HG03565 (cell line): ENCODE measurements around the gene LMBR1L.
A peak's percentile ranks its signal among the peaks of the same experiment; 100 is the strongest.
"Not testable (repeated sequence)": the region's sequence is repeated elsewhere in the genome, so short reads cannot be mapped to it uniquely, and the experiment has no call there.

ENCODE experiments used
- ATAC-seq: cut with Tn5 transposase; IDR thresholded peaks from one replicate; pipeline ENCODE4 v1.9.1; 2021; ENCODE audit warnings: mild to moderate bottlenecking, moderate library complexity; ENCODE audit not compliant: unreplicated experiment

LMBR1L gene, protein sequence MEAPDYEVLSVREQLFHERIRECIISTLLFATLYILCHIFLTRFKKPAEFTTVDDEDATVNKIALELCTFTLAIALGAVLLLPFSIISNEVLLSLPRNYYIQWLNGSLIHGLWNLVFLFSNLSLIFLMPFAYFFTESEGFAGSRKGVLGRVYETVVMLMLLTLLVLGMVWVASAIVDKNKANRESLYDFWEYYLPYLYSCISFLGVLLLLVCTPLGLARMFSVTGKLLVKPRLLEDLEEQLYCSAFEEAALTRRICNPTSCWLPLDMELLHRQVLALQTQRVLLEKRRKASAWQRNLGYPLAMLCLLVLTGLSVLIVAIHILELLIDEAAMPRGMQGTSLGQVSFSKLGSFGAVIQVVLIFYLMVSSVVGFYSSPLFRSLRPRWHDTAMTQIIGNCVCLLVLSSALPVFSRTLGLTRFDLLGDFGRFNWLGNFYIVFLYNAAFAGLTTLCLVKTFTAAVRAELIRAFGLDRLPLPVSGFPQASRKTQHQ

GRCh38 chr12:49110464-49111155 is at the start of gene LMBR1L:
Gene LMBR1L (minus strand): TSS chr12:49110847. CDS start chr12:49110555, 292 bp downstream.
- ATAC-seq: peak; percentile 99

- no peak for ATAC-seq
Observed at GRCh38 chr12:49160399-49160798, 49.8 kb upstream of the LMBR1L start.

GRCh38 chr12:49154221-49154620 is 43.6 kb upstream of the LMBR1L start:
- no peak for ATAC-seq

GRCh38 chr12:49147384-49147783 is 36.7 kb upstream of the LMBR1L start:
- no peak for ATAC-seq

GRCh38 chr12:49146406-49146805 is 35.8 kb upstream of the LMBR1L start:
- no peak for ATAC-seq

- ATAC-seq: no peak
Observed at GRCh38 chr12:49144384-49144783, 33.7 kb upstream of the LMBR1L start.

GRCh38 chr12:49138999-49139398 is 28.4 kb upstream of the LMBR1L start:
- no peak for ATAC-seq

DNA sequence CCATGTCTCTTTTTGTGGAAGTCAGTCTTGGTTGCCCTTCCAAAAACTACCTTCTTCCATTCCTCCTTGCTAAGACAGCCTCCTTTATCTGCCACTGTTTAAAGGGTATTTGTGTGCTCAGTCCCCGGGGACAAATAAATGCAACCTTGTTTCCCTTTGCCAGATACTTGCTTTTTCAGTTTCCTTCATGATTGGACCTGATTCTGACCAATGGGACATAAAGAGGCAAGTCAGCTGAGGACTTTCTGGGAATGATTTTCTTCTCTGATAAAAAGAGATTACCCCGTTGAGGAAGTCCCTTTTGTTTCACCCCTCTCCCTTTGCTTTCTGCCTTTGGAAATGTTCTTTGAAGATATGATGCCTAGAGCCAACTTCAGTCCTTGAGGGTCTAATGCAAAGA is 27.9 kb upstream of the LMBR1L start:
- ATAC-seq: no peak

- no peak for ATAC-seq
Observed at GRCh38 chr12:49137476-49137875, 26.8 kb upstream of the LMBR1L start.

DNA sequence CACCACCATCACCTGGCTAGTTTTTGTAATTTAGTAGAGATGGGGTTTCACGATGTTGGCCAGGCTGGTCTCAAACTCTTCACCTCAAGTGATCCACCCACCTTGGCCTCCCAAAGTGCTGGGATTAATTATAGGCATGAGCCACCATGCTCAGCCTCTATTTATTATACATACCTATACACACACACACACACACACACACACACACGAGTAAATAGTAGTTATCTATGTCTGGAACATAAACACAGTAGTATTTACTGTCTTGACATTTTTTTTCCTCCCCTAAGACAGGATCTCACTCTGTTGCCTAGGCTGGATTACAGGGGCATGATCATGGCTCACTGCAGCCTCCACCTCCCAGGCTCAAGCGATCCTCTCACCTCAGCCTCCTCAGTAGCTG is 26.4 kb upstream of the LMBR1L start:
- ATAC-seq: not testable (repeated sequence)

DNA sequence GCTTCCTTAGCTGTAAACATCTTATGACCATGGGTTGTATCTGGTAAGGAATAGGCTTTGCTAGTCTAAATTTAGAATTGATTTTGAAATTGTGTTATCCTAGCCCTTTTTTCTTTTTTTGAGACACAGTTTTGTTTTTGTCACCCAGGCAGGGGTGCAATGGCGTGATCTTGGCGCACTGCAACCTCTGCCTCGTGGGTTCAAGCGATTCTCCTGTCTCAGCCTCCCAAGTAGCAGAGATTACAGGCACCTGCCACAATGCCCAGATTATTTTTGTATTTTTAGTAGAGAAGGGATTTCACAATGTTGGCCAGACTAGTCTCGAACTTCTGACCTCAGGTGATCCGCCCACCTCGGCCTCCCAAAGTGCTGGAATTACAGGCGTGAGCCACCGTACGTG is 22.9 kb upstream of the LMBR1L start:
- no peak for ATAC-seq

- no peak for ATAC-seq
Observed at GRCh38 chr12:49133014-49133413, 22.4 kb upstream of the LMBR1L start.

- ATAC-seq: no peak
Observed at GRCh38 chr12:49131894-49132461, 21.3 kb upstream of the LMBR1L start.

- peak; percentile 54 for ATAC-seq
Observed at GRCh38 chr12:49131051-49131893, 20.6 kb upstream of the LMBR1L start, which contains the start of gene TUBA1B. Gene TUBA1B (minus strand): TSS chr12:49131395. CDS start chr12:49131300, 95 bp downstream.

- ATAC-seq: peak; percentile 38
Observed at GRCh38 chr12:49130151-49131050, 19.8 kb upstream of the LMBR1L start.

- no peak for ATAC-seq
Observed at GRCh38 chr12:49129332-49130150, 18.9 kb upstream of the LMBR1L start.

DNA sequence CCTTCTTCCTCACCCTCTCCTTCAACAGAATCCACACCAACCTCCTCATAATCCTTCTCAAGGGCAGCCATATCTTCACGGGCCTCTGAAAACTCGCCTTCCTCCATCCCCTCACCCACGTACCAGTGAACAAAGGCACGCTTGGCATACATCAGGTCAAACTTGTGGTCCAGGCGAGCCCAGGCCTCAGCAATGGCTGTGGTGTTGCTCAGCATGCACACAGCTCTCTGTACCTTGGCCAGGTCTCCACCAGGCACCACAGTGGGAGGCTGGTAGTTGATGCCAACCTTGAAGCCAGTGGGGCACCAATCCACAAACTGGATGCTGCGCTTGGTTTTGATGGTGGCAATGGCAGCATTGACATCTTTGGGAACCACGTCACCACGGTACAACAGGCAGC is 17.3 kb upstream of the LMBR1L start:
- not testable (repeated sequence) for ATAC-seq

DNA sequence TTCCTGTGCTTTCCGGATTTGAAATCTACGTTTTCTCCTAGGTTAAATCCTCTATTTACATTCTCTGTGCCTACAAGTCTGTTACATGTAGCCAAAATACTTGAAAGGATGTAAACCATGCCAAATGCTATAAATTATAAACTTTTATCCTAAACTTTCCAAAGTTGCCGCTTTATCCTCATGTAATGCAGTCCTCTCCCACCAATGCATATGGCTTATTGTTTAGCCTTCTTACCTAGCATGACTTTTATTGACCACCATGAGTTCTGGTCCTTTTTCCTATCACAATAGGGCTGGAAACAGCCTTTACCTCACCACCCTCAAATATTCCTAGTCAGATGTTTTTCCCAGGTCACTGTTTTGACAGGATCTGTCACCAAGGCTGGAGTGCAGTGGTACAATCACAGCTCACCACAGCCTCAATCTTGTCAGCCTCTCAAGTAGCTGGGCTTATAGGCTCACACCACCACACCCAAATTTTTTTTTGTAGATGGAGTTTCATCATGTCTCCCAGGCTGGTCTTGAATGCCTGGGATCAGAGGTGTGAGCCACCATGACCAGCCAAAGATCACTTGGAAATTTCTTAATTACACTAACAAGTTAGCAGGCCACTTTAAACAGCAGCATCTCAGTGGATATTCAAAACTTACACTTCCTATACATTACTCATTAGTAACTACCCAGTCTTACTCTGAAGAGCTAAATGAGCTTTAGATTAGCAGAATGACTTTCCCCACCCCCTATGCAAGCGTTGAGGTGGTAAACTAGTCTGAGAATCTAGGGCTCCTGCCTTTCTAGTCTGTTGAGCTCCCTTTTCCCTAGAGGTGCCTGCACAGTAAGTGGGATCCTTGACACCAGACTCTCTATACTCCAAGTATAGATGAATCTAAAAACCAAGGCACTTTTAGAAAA is 16.5 kb upstream of the LMBR1L start:
- ATAC-seq: no peak
